A673 (cell line): ENCODE results near the gene SLC26A1. TPM values are rescaled to one million over a fixed set of nuclear protein-coding genes. Genes with fewer than 3 reads are reported as not detected.
A peak's percentile ranks its signal among the peaks of the same experiment; 100 is the strongest.

Experiments
- BruUV-seq: library from RNA; stranded (reverse); fragments of 400-500 nt; replicated peaks from 2 replicates; lab custom pipeline; 2021; lab: Mats Ljungman, UMichigan
- CTCF ChIA-PET: fragments of 300-600 bp; sonication (Branson Sonifier 250); formaldehyde crosslinking; loops from one replicate; lab custom pipeline; 2022; ENCODE audit warnings: antibody characterized with exemption; lab: Charles Lee
- POLR2A ChIA-PET: fragments of 300-600 bp; sonication (Branson Sonifier 250); formaldehyde crosslinking; loops from one replicate; lab custom pipeline; 2022; ENCODE audit warnings: antibody characterized with exemption; ENCODE audit not compliant: low non-redundant PET; lab: Charles Lee
- DNase-seq: peaks from one replicate; pipeline ENCODE4 v3.0.0-alpha.2; 2015; ENCODE audit warnings: low spot score
- H3K27ac ChIP-seq: fragments of 200-600 bp; sonication (generic); 2 replicates; pipeline ENCODE4 v1.5.1; 2016; ENCODE audit warnings: mixed run types, low read depth, mild to moderate bottlenecking, mixed read lengths, antibody characterized with exemption, low read length; ENCODE audit not compliant: poor library complexity, severe bottlenecking
- H3K27me3 ChIP-seq: fragments of 200-600 bp; sonication (generic); replicated peaks from 2 replicates; pipeline ENCODE4 v1.6.1; 2017; ENCODE audit warnings: mixed run types, low read depth, mild to moderate bottlenecking, mixed read lengths, antibody characterized with exemption, low read length; ENCODE audit not compliant: insufficient read depth, poor library complexity
- H3K36me3 ChIP-seq: fragments of 200-600 bp; sonication (generic); 2 replicates; pipeline ENCODE4 v1.6.1; 2016; ENCODE audit warnings: mixed run types, mild to moderate bottlenecking, mixed read lengths, antibody characterized with exemption, low read length; ENCODE audit not compliant: insufficient read depth, poor library complexity, severe bottlenecking
- H3K4me1 ChIP-seq: fragments of 200-600 bp; sonication (generic); 2 replicates; pipeline ENCODE4 v1.6.1; 2017; ENCODE audit warnings: mixed run types, mild to moderate bottlenecking, mixed read lengths, antibody characterized with exemption, low read length; ENCODE audit not compliant: insufficient read depth, poor library complexity, severe bottlenecking
- H3K4me3 ChIP-seq: fragments of 200-600 bp; sonication (generic); 2 replicates; pipeline ENCODE4 v1.5.1; 2016; ENCODE audit warnings: low read depth, mixed run types, mild to moderate bottlenecking, mixed read lengths, low read length; ENCODE audit not compliant: poor library complexity, severe bottlenecking
- H3K9me3 ChIP-seq: fragments of 200-600 bp; sonication (generic); 2 replicates; pipeline ENCODE4 v1.6.1; 2016; ENCODE audit warnings: mixed run types, low read depth, mild to moderate bottlenecking, mixed read lengths, antibody characterized with exemption, low read length; ENCODE audit not compliant: poor library complexity, severe bottlenecking
- CTCF ChIP-seq: fragments of 300-800, 200-600 bp; sonication (generic); conservative IDR thresholded peaks from 2 replicates; pipeline ENCODE4 v1.5.1; 2017; ENCODE audit warnings: low read depth, mild to moderate bottlenecking, antibody characterized with exemption, low read length, moderate library complexity, mixed read lengths
- EZH2 ChIP-seq: fragments of 200-600 bp; sonication (generic); IDR thresholded peaks from 2 replicates; pipeline ENCODE4 v1.6.1; 2017; ENCODE audit warnings: borderline replicate concordance, low read depth, mild to moderate bottlenecking, mixed read lengths, antibody characterized with exemption, low read length; ENCODE audit not compliant: poor library complexity, severe bottlenecking
- intact Hi-C: fragments of 100-400 bp; cut with micrococcal nuclease; formaldehyde crosslinking; loops from one replicate; pipeline ENCODE4 v1.10.0; 2022; ENCODE audit not compliant: unreplicated experiment
- total RNA-seq: library from RNA; stranded (reverse); gene quantifications from 2 replicates; pipeline ENCODE4 v1.2.3, GENCODE V29; 2021

Gene SLC26A1
- total RNA-seq, 1 experiment from 2014 or later, result 0.30 TPM

- TF ChIP-seq EZH2 (no peak), CTCF (no peak)
- CTCF ChIA-PET, result interaction anchor here (0.5 kb wide), 1 partner anchor 16 kb away, joined by 5 read pairs; no protein-coding TSS in a partner anchor
- no TSS peak for BruUV-seq
- Histone ChIP-seq H3K4me3 (peak overlapping the region; percentile 27), H3K27me3 (no peaks in the 10 kb centered on the region), H3K27ac (no peak overlapping the region), H3K9me3 (no peaks in the 10 kb centered on the region), H3K4me1 (peaks cover 15% of the 10 kb centered on the region), H3K36me3 (peaks cover under 1% of the 10 kb centered on the region)
- peak; percentile 45 for DNase-seq
- intact Hi-C loops, result no loop called here
- POLR2A ChIA-PET, result no interaction called here
Observed at GRCh38 chr4:1030559-1030958, 37.4 kb upstream of the SLC26A1 start.

- Histone ChIP-seq H3K27me3 (no peaks in the 10 kb centered on the region), H3K9me3 (no peaks in the 10 kb centered on the region), H3K27ac (no peak overlapping the region), H3K36me3 (peaks cover 6% of the 10 kb centered on the region), H3K4me3 (peak overlapping the region; percentile 27), H3K4me1 (peaks cover 15% of the 10 kb centered on the region)
- CTCF ChIA-PET, result no interaction called here
- POLR2A ChIA-PET, result no interaction called here
- intact Hi-C loops, result no loop called here
- no TSS peak for BruUV-seq
- TF ChIP-seq CTCF, result no peak
- peak; percentile 64 for DNase-seq
Observed at GRCh38 chr4:1030031-1030430, 36.8 kb upstream of the SLC26A1 start.

GRCh38 chr4:1029529-1029928, 36.3 kb upstream of the SLC26A1 start:
- Histone ChIP-seq H3K36me3 (peaks cover 6% of the 10 kb centered on the region), H3K9me3 (no peaks in the 10 kb centered on the region), H3K4me3 (no peak overlapping the region), H3K4me1 (peaks cover 15% of the 10 kb centered on the region), H3K27me3 (no peaks in the 10 kb centered on the region), H3K27ac (no peak overlapping the region)
- CTCF ChIA-PET, result no interaction called here
- intact Hi-C loops, result no loop called here
- BruUV-seq, result no TSS peak
- no peak for DNase-seq
- no peak for TF ChIP-seq CTCF
- no peak for TF ChIP-seq EZH2
- POLR2A ChIA-PET, result no interaction called here
